D721Med (cell line): Measurements from ENCODE around the gene BMP6.

Source experiments
- DNase-seq: peaks from one replicate; pipeline ENCODE4 v3.0.0; 2011; ENCODE audit warnings: low spot score; ENCODE audit not compliant: insufficient read length
- FAIRE-seq: peaks from 2 replicates; lab custom pipeline; 2011; peaks lifted over from hg19 to GRCh38; lab: Jason Lieb, UNC
- TF ChIP-seq, protein P1 (sequence below): IDR thresholded peaks from 2 replicates; pipeline ENCODE4 v1.5.1; 2012; ENCODE audit warnings: mild to moderate bottlenecking, control low read depth; ENCODE audit not compliant: insufficient read depth; ENCODE audit errors: missing control alignments

Gene BMP6

GRCh38 chr6:7879980-7880717 is 154.2 kb downstream of the BMP6 start:
- FAIRE-seq, result no peak
- no peak for DNase-seq
- TF ChIP-seq, protein P1, sequence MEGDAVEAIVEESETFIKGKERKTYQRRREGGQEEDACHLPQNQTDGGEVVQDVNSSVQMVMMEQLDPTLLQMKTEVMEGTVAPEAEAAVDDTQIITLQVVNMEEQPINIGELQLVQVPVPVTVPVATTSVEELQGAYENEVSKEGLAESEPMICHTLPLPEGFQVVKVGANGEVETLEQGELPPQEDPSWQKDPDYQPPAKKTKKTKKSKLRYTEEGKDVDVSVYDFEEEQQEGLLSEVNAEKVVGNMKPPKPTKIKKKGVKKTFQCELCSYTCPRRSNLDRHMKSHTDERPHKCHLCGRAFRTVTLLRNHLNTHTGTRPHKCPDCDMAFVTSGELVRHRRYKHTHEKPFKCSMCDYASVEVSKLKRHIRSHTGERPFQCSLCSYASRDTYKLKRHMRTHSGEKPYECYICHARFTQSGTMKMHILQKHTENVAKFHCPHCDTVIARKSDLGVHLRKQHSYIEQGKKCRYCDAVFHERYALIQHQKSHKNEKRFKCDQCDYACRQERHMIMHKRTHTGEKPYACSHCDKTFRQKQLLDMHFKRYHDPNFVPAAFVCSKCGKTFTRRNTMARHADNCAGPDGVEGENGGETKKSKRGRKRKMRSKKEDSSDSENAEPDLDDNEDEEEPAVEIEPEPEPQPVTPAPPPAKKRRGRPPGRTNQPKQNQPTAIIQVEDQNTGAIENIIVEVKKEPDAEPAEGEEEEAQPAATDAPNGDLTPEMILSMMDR, result no peak

DNA sequence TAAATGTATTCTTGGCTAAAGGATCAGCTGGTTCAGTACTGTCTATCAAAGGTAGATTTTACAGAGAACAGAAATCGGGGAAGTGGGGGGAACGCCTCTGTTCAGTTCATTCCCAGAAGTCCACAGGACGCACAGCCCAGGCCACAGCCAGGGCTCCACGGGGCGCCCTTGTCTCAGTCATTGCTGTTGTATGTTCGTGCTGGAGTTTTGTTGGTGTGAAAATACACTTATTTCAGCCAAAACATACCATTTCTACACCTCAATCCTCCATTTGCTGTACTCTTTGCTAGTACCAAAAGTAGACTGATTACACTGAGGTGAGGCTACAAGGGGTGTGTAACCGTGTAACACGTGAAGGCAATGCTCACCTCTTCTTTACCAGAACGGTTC is 154.8 kb downstream of the BMP6 start:
- TF ChIP-seq, protein P1, result no peak
- FAIRE-seq, result no peak
- no peak for DNase-seq

- TF ChIP-seq, protein P1, result no peak
- FAIRE-seq, result no peak
These were observed 156.0 kb downstream of the BMP6 start for GRCh38 chr6:7881765-7882500.

DNA sequence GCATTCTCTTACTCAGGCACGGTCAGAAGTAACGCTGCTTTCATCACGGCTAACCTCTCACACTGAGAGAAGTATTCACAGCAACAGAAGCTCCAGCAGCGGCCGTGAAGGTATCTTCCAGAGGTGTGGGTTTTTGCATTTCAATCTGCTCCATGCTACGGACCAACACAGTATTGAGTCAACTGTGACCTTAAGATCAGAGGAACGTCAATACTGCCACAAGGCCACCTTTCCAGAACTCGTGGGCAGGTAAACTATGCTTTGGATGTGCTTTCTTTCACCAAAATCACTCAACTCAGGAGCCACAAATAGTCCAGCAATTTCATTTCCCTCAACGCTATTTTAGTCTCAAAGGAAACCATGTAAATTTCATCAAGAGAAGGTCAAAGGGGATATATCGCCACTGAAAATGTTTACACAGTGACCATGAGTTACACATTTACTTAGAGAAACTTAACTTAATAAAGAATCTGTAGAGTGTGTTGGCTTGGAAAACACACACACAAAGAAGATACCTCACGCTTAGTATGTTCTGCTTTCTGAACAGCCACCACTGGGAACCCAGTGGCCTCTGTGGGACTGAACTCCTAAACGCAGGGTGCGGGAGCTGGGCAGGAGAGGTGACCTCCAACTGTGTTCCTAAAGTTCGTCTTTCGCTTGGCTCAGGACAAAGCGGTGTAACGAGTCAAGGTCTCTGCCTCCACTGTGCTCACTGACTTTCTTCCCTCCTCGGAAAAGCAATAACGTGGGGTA is 156.8 kb downstream of the BMP6 start:
- TF ChIP-seq, protein P1, result no peak
- FAIRE-seq (no peak), DNase-seq (no peak)

More at GRCh38 chr6:7881765-7882500, 156.0 kb downstream of the BMP6 start:
- DNase-seq, result no peak

GRCh38 chr6:7883381-7883780 is 157.5 kb downstream of the BMP6 start:
- DNase-seq, result no peak
- TF ChIP-seq, protein P1, result no peak
- FAIRE-seq, result no peak

GRCh38 chr6:7886132-7886531 is 160.2 kb downstream of the BMP6 start:
- TF ChIP-seq, protein P1, result no peak
- FAIRE-seq (no peak), DNase-seq (no peak)
